NK-92 (cell line): ENCODE data around the gene AOAH.

ENCODE experiments used
- DNase-seq: peaks from one replicate; lab custom pipeline; 2025; ENCODE audit not compliant: unreplicated experiment; lab: John Stamatoyannopoulos, UW

AOAH gene

GRCh38 chr7:36564489-36564888, 159.8 kb downstream of the AOAH start:
- DNase-seq: no peak

- no peak for DNase-seq
Observed at GRCh38 chr7:36563706-36564327, 160.5 kb downstream of the AOAH start.

DNA sequence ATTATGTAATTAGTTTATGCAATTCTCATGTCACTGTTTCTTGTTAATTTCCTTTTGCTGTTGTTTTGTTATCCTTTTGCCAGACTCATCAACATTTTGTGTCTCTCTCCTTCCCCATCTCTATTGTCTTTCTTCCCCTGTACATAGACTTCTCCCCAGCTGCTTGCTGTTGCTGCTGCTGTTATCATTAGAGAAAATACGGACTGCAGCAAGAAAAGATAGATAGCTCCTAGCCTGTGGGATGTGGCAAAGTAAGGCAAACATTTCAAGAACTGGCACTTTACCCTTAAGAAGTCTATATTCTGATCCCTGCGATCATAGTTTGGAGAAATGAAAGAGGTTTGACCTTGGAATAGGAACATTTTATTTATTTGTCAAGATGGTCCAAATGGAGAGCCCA, 162.2 kb downstream of the AOAH start:
- no peak for DNase-seq

DNA sequence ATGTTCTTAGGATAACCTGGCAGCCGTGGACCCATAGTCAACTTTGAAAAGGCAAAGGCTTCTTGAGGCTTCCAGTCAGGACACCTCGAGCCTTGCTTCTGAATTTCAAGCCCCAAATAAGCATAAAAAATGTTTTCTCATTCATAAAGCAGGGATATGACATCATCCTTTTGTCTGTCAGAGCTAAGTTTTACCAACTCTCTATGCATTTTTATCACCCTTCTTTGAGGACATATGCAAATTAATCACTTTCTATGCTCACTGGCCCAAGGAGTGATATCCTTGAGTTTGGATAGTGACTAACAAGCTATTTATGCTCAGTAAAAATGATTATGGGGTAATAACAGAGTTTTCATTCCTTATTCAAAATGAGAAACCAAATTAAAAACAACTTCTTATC, 175.3 kb downstream of the AOAH start:
- no peak for DNase-seq

DNA sequence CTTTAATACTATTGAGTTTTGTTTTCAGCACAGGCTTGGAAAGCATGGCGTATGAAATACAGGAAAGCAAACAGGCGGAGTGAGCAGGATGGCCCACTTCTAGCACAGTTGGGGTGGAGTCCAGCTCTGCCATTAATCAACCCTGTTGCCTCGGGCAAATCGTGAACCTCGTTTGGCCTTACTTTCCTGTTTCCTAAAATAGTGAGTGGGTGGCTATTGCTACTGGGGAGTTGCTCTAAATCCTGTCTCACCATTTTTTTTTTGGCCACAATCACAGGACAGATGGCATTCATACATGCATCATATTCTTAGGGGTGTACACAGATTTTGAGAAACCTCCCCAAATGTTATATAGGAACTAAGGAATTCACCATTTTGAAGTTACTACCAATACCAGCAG, 176.9 kb downstream of the AOAH start:
- DNase-seq: no peak

- no peak for DNase-seq
Observed at GRCh38 chr7:36546331-36546730, 178.0 kb downstream of the AOAH start.

DNA sequence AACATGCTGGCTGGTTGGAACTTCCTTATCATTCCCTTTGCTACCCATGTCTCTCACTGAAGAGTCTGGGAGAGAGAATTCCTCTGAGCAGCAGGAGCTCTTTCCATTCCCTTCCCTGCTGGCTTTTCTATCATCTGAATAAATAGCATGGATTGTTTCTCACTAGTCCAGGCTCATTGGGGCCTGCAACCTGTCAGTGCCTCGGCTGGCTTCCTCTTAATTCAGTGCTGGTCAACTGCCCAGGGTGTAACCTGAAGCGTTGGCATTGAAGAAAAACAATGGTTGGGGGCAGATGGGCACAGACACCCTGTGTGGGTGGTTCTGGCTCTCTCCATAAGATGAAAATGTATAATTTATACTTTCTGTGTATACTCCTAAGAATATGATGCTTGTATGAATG, 179.0 kb downstream of the AOAH start:
- DNase-seq: no peak

- no peak for DNase-seq
Observed at GRCh38 chr7:36538126-36538525, 186.2 kb downstream of the AOAH start.

DNA sequence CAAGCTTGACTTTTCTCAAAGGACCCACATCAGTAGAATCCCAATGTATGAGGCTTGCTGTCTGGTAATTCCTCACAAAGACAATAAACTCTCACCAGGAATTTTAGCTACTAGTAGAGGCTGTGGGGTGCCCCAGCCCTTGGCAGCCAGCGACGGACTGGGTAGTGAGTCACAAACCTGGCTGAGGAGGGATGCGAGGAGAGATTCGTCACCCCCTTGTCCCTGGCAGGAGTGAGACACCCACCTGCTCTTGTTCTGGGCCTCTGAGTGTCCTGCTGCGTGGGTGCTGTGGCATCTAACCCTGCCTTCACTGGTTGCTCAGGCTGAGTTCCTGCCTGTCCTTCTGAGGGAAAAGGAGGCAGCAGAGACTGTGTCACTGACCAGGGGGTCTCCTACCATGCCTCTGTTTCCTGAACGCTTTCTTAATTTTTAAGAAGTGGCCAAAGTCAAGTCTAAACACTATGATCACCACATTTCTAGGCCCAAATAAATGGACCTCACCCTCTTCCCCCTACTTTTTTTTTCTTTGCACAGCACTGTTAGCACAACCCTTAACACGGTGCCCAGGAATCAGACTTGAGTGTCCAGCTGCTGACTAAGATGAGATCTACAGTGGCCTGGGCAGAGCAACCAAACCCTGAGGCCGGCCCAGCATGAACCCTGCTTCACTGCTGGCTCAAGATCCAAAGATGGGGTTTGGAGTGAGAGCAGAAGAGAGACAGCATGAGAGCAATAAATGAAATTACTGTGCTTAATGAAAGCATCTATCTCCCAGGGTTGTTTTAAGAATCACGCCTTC, 188.2 kb downstream of the AOAH start:
- DNase-seq: no peak

- DNase-seq: no peak
Observed at GRCh38 chr7:36533717-36534116, 190.6 kb downstream of the AOAH start.

- no peak for DNase-seq
Observed at GRCh38 chr7:36532981-36533499, 191.3 kb downstream of the AOAH start.

DNA sequence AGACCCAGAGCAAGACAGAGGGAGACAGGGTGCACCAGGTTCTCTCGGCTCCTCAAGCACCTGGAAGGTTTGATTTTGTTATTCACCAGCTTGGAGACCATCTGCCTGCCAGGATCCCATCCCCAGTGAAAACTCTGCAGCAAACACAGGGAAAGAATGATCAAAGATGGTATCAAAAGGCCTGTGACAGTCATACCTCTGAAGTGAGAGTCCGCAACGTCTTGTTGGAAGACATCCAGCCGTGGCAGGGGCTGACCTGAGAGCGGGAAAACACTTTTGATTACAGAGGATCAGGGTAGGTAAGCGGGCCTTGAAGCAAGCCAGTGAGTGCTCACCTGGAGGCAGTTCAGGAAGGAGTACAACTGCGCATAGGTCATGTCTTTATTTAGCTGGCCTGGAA, 192.3 kb downstream of the AOAH start:
- DNase-seq: no peak

GRCh38 chr7:36530456-36530855, 193.8 kb downstream of the AOAH start:
- DNase-seq: no peak

GRCh38 chr7:36527549-36527913, 196.8 kb downstream of the AOAH start:
- DNase-seq: no peak

- DNase-seq: no peak
Observed at GRCh38 chr7:36526863-36527548, 197.3 kb downstream of the AOAH start.

DNA sequence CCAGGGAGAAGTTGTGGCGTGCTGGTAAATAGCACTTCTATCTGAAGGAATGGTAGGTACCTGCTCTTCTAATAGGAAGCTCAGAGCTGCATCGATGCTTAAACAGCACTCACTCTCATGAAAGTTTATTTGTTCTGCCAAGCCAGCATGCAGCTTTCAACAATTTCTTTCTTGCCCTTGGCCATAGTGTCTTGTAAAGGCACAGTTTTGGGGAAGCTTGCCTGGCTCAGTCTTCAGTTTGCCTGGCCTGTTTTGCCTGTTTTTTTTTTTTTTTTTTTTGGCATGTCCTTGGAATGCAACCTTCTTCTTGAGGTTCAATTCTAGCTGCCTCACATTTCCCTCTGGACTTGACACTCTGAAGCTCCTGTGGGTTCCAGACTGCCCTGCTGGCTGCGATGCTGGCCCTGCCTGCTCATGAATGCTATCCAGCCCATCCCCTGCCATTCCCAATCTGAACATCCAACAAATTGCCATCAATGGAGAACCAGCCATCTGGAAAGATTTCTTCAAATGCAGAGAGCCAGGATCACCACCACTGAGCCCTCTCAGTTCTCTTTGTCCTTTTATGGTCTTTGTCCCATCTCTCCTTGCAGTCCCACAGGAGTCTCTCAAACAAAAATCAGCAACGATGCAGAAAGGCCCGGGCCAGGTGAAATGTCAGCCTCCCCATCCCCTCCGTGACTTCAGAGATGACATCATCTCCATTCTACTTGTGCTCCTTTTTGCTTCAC, 200.8 kb downstream of the AOAH start:
- DNase-seq: no peak

DNA sequence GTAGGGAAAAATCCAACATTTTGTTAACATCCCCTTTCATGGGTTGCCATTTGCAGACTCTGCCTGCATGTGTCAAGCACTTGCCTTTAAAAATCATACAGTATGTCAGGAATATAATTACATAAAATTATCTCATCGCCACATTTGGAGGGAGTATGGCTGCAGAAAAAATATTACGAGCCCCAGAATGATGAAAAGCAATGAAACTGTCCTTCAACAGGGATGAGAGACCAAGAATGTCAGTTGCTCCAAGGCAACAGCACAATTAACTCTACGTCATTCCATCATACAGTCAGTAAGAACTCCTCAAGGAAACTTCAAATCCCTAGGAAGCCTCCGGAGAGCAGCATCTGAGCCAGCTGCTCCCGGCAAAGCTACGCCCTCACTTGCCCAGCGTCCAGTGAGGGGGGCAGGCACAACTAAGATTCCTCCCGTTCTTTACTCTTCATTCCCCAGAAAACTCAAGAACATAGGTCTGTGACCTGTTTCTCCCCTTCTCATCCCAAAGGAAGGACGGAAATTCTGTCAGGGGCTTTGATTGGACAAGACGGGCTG, 201.8 kb downstream of the AOAH start:
- no peak for DNase-seq

DNA sequence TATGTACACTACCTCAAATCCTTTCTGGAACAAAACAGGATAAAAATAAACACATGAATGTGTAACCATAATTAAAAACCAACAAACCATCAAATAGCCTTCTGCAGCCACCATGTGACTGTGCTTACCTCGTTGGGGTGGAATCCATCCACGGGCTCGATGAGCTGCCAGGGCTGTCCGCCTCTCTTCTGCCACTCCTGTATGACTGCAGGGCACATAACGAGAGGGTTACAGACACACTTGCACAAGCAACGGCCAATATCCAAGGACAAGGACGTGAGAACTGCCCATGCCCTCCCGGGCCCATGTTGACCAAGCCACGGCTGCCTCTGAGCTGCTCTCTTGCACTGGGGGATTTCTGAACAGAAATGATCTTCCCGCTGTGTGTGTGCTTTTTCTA, 202.4 kb downstream of the AOAH start:
- no peak for DNase-seq

- DNase-seq: no peak
Observed at GRCh38 chr7:36521133-36521532, 203.2 kb downstream of the AOAH start.

- DNase-seq: no peak
Observed at GRCh38 chr7:36515847-36516246, 208.4 kb downstream of the AOAH start.
